Adrenal gland (tissue), 12 donors: ENCODE results near the gene AKAP11. TPM values are rescaled to one million over a fixed set of nuclear protein-coding genes. Genes with fewer than 3 reads are reported as not detected.

Experiments
- DNase-seq, 7 donors: peaks; one replicate each; pipeline ENCODE4 v3.0.0-alpha.2; 2019 to 2020
- H3K27ac ChIP-seq, 5 donors: fragments of 200-600 bp; sonication (generic) in 4 of 5; 1 replicate in 3 of 5; 2 replicates in 2 of 5; pipeline versions ENCODE4 v1.5.1 to v1.8.0; 2016 to 2020; ENCODE audit warnings: mild to moderate bottlenecking in 1 of 5
- H3K27me3 ChIP-seq: fragments of 200-600 bp; 2 replicates; pipeline ENCODE4 v1.8.0; 2021
- H3K36me3 ChIP-seq, 2 donors: fragments of 200-600 bp; replicated peaks in 1 of 2; 1 replicate in 1 of 2; 2 replicates in 1 of 2; pipeline versions ENCODE4 v1.5.1 to v1.8.0; 2018 to 2022
- H3K4me1 ChIP-seq, 2 donors: fragments of 200-600 bp; replicated peaks in 1 of 2; 1 replicate in 1 of 2; 2 replicates in 1 of 2; pipeline versions ENCODE4 v1.5.1 to v1.8.0; 2018 to 2021
- H3K4me3 ChIP-seq, 4 donors: fragments of 200-600 bp; sonication (generic) in 3 of 4; one replicate each; pipeline ENCODE4 v1.5.1; 2016 to 2018
- H3K9me3 ChIP-seq, 3 donors: fragments of 200-600 bp; sonication (generic) in 1 of 3; replicated peaks in 1 of 3; 1 replicate in 2 of 3; 2 replicates in 1 of 3; pipeline versions ENCODE4 v1.5.1 to v1.8.0; 2016 to 2021
- POLR2A ChIP-seq, 2 donors: fragments of 450-650 bp; IDR thresholded peaks; one replicate each; pipeline ENCODE4 v1.6.1; 2017; ENCODE audit warnings: antibody characterized with exemption in 2 of 2, mild to moderate bottlenecking in 2 of 2, moderate library complexity in 1 of 2
- WGBS, 4 donors: extraction: QIAGEN DNeasy Blood & Tissue Kit in 2 of 4; methylation state at CpG; one replicate each; pipeline versions ENCODE4 v1.1.5 to v1.1.7; 2013 to 2017; 5-methylcytosine and 5-hydroxymethylcytosine counted together
- intact Hi-C, 2 donors: fragments of 100-400 bp; cut with DNase I; formaldehyde crosslinking; loops; one replicate each; pipeline versions ENCODE4 v1.14.1 to v1.15.0; 2022 to 2023
- polyA plus RNA-seq, 3 donors: library from polyadenylated mRNA; stranded (reverse); fragments of 200-250 nt in 2 of 3; fragments of 350-450 nt in 1 of 3; fragmentation: Illumina TruSeq in 1 of 3; extraction: RNeasy Lipid Tissue Mini Kit (QIAGEN cat#74804) in 1 of 3; gene quantifications; one replicate each; pipeline ENCODE4 v1.2.3, GENCODE V29; 2013 to 2014
- total RNA-seq, 9 donors: library from RNA; depleted of rRNA in 4 of 9; stranded (reverse); fragments of >200 nt in 4 of 9; fragments of 120-200 nt in 1 of 9; fragmentation: NEBNext Ultra II Directional in 1 of 9; extraction: Animal tissue kit (Norgen Biotek cat#: 25700) in 1 of 9; gene quantifications; one replicate each; pipeline versions ENCODE4 v1.1.0 to v1.2.4, GENCODE V29; 2013 to 2023
- TF ChIP-seq, protein P1 (sequence below), 6 experiments: fragments of 450-650 bp in 4 of 6; fragments of 200-600 bp in 2 of 6; sonication (generic) in 1 of 6; IDR thresholded peaks; 1 replicate in 5 of 6; 2 replicates in 1 of 6; pipeline versions ENCODE4 v1.5.1 to v1.8.0; 2016 to 2021; ENCODE audit warnings: antibody characterized with exemption in 6 of 6, mild to moderate bottlenecking in 2 of 6, moderate library complexity in 1 of 6
- donor health status: healthy with polysubstance abuse.
- donor health status: Bipolar disorder and iron deficiency.
- donor health status: DM: yes; HTN: yes; CAD: no.
- donor health status: DM: no; HTN: no; CAD: no.
- donor health status: DM: no; HTN: no; CAD: no.
- donor health status: DM: yes; HTN: yes; CAD: no.

AKAP11 gene
- total and polyA plus RNA-seq, 12 donors: 5.0 to 42.2 (median 31.1) TPM

DNA sequence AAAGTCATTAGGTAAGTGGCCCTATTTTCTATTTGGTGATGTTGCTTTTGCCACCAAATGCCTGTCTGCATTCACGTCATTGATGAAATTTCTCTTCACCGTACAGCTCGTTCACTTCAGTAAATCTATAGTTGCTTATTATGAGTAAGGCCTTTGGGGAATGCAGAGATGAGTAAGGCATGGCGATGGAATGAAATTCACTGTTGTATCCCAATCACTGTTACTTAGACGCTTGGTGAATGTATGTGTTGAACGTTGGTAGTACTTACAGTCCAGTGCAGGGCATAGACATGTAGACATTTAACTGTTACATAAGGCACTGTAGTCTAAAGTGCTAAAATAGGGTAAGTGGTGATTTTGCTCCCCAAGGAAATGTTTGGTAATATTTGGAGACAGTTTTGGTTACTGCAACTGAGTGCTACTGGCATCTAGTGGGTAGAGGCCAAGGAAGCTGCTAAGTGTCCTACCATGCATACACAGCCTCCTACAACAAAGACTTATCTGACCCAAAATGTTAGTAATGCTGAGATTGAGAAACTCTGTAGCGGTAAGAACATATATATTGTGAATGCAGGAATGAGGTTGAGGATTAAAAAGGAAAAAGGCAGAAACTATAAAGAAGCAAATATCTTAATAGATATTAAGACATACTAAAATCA is 5.8 kb downstream of the AKAP11 start:
- H3K9me3 ChIP-seq: no peaks in the 10 kb centered on the region
- WGBS, 4 donors: 95 to 98% (median 96%) methylated on average over 7 of the region's 7 CpGs
- intact Hi-C loops: no loop called here
- no peaks in the 10 kb centered on the region for H3K36me3 ChIP-seq
- no peak overlapping the region for H3K27ac ChIP-seq
- peaks cover 5 to 42% of the 10 kb centered on the region in 2 donors for H3K4me1 ChIP-seq
- TF ChIP-seq, protein P1, sequence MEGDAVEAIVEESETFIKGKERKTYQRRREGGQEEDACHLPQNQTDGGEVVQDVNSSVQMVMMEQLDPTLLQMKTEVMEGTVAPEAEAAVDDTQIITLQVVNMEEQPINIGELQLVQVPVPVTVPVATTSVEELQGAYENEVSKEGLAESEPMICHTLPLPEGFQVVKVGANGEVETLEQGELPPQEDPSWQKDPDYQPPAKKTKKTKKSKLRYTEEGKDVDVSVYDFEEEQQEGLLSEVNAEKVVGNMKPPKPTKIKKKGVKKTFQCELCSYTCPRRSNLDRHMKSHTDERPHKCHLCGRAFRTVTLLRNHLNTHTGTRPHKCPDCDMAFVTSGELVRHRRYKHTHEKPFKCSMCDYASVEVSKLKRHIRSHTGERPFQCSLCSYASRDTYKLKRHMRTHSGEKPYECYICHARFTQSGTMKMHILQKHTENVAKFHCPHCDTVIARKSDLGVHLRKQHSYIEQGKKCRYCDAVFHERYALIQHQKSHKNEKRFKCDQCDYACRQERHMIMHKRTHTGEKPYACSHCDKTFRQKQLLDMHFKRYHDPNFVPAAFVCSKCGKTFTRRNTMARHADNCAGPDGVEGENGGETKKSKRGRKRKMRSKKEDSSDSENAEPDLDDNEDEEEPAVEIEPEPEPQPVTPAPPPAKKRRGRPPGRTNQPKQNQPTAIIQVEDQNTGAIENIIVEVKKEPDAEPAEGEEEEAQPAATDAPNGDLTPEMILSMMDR (IDR thresholded peaks at IDR 0.05): no peak
- no peak for TF ChIP-seq POLR2A (IDR thresholded peaks at IDR 0.05)
- no peak for DNase-seq
- no peaks in the 10 kb centered on the region for H3K27me3 ChIP-seq
- H3K4me3 ChIP-seq: no peak overlapping the region

DNA sequence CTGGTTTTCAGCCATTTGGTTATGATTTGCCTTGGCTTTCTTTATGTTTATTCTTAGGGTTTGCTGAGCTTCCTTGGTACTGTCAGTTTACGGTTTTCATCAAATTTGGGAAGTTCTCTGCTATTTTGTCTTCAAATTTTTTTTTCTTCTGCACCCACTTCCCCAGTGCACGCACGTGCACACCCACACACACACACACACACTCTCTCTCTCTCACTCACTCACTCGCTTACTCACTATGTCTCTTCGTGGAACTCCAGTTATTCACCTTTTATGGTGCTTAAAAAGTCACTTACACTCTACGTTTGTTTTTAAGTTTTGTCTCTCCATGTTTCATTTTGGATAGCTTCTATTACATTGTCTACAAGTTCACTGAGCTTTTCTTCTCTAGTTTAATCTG is 7.1 kb downstream of the AKAP11 start:
- H3K36me3 ChIP-seq: no peaks in the 10 kb centered on the region
- peaks cover 0 to 30% of the 10 kb centered on the region in 2 donors for H3K4me1 ChIP-seq
- DNase-seq: no peak
- no peak overlapping the region for H3K4me3 ChIP-seq
- intact Hi-C loops: no loop called here
- no peak for TF ChIP-seq POLR2A (IDR thresholded peaks at IDR 0.05)
- TF ChIP-seq, protein P1 (IDR thresholded peaks at IDR 0.05): no peak
- H3K9me3 ChIP-seq: no peaks in the 10 kb centered on the region
- no peak overlapping the region for H3K27ac ChIP-seq
- 74 to 88% (median 77%) methylated on average over 6 of the region's 6 CpGs for WGBS, 4 donors
- no peaks in the 10 kb centered on the region for H3K27me3 ChIP-seq

DNA sequence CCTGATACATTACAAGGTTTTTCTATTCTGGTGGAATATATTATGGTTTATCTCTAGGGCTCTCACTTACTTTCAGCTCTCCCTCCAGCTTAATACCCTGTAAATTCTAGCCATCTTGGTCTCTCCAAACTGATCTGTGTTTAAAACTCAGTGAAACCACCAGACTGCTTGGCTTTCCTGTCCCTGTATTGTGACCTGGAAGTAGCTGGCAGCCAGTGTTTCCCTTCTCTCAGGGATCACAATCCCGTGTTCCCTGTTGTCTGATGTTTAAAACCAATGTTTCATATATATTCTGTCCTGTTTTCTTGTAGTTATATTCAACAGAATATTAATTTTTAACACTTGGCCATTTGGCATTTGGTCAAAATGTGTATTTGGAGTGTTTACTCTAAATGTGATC is 8.0 kb downstream of the AKAP11 start:
- peaks cover 0 to 23% of the 10 kb centered on the region in 2 donors for H3K4me1 ChIP-seq
- H3K4me3 ChIP-seq: no peak overlapping the region
- intact Hi-C loops: no loop called here
- TF ChIP-seq POLR2A (IDR thresholded peaks at IDR 0.05): no peak
- TF ChIP-seq, protein P1 (IDR thresholded peaks at IDR 0.05): no peak
- H3K9me3 ChIP-seq: no peaks in the 10 kb centered on the region
- 65 to 68% (median 67%) methylated on average over 1 of the region's 1 CpG for WGBS, 4 donors
- no peaks in the 10 kb centered on the region for H3K36me3 ChIP-seq
- no peak for DNase-seq
- no peak overlapping the region for H3K27ac ChIP-seq
- no peaks in the 10 kb centered on the region for H3K27me3 ChIP-seq

DNA sequence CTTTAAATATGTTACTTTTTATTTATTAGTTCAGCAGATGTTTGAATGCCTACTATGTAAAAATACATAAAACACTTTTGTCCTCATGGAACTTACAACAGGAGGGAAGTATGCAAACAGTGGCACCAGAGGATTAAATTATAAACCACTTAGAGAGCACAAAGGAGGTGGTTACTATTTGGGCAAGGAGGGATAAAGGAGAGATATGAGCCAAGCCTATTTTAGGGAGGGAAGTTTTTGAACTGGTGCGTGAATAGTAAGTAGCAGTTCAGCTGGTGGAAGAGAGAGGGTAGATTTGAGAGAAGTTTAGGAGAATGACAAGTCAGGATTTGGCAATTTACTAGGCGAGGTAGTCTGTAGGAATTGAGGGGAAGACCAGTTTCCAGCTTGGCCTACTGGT is 8.6 kb downstream of the AKAP11 start:
- TF ChIP-seq, protein P1 (IDR thresholded peaks at IDR 0.05): no peak
- no peak for TF ChIP-seq POLR2A (IDR thresholded peaks at IDR 0.05)
- no peaks in the 10 kb centered on the region for H3K27me3 ChIP-seq
- no peaks in the 10 kb centered on the region for H3K36me3 ChIP-seq
- H3K27ac ChIP-seq: no peak overlapping the region
- WGBS, 4 donors: 91 to 98% (median 95%) methylated on average over 2 of the region's 2 CpGs
- intact Hi-C loops: no loop called here
- DNase-seq: no peak
- H3K9me3 ChIP-seq: no peaks in the 10 kb centered on the region
- no peak overlapping the region for H3K4me3 ChIP-seq
- peaks cover 0 to 23% of the 10 kb centered on the region in 2 donors for H3K4me1 ChIP-seq
